Astrocyte (in vitro differentiated cells and primary cell): ENCODE results near the gene ZDHHC14. TPM values are rescaled to one million over a fixed set of nuclear protein-coding genes. Genes with fewer than 3 reads are reported as not detected.
"Not testable (repeated sequence)": the region's sequence is repeated elsewhere in the genome, so short reads cannot be mapped to it uniquely, and the experiment has no call there.

Source experiments
- DNase-seq: peaks from one replicate; pipeline ENCODE4 v3.0.0-alpha.2; 2010; ENCODE audit warnings: low read depth
- FAIRE-seq: peaks from 2 replicates; lab custom pipeline; 2011; peaks lifted over from hg19 to GRCh38; lab: Jason Lieb, UNC
- H2AFZ ChIP-seq: 2 replicates; pipeline ENCODE4 v1.6.0; 2012; ENCODE audit warnings: low read depth, low read length, inconsistent platforms
- H3K27ac ChIP-seq: 2 replicates; pipeline ENCODE4 v1.5.1; 2011; ENCODE audit warnings: low read depth, low read length, inconsistent platforms
- H3K27me3 ChIP-seq: 2 replicates; pipeline ENCODE4 v1.6.0; 2011; ENCODE audit warnings: low read length, inconsistent platforms; ENCODE audit not compliant: insufficient read depth
- H3K36me3 ChIP-seq: 2 replicates; pipeline ENCODE4 v1.5.1; 2011; ENCODE audit warnings: low read length, inconsistent platforms; ENCODE audit not compliant: insufficient read depth
- H3K4me1 ChIP-seq: 2 replicates; pipeline ENCODE4 v1.5.1; 2011; ENCODE audit warnings: low read length, inconsistent platforms; ENCODE audit not compliant: insufficient read depth
- H3K4me2 ChIP-seq: 2 replicates; pipeline ENCODE4 v1.6.0; 2012; ENCODE audit warnings: low read length, inconsistent platforms
- H3K4me3 ChIP-seq: 2 replicates; pipeline ENCODE4 v1.5.1; 2011; ENCODE audit warnings: low read depth, mild to moderate bottlenecking, low read length, inconsistent platforms; ENCODE audit not compliant: insufficient read depth
- H3K79me2 ChIP-seq: 2 replicates; pipeline ENCODE4 v1.6.0; 2012; ENCODE audit warnings: mild to moderate bottlenecking, low read length, inconsistent platforms; ENCODE audit not compliant: insufficient read depth
- H3K9ac ChIP-seq: 2 replicates; pipeline ENCODE4 v1.6.0; 2012; ENCODE audit warnings: mild to moderate bottlenecking, low read length, inconsistent platforms
- H3K9me3 ChIP-seq: 2 replicates; pipeline ENCODE4 v1.5.1; 2012; ENCODE audit warnings: low read depth, mild to moderate bottlenecking, low read length, inconsistent platforms; ENCODE audit not compliant: insufficient read depth
- H4K20me1 ChIP-seq: 2 replicates; pipeline ENCODE4 v1.6.0; 2012; ENCODE audit warnings: low read length, inconsistent platforms; ENCODE audit not compliant: insufficient read depth
- H3K27ac Mint-ChIP-seq: one replicate; pipeline ENCODE4 v1.8.0; 2021; ENCODE audit warnings: mild to moderate bottlenecking, mixed read lengths; ENCODE audit not compliant: unreplicated experiment
- H3K27me3 Mint-ChIP-seq: one replicate; pipeline ENCODE4 v1.8.0; 2021; ENCODE audit warnings: low read depth, mixed read lengths; ENCODE audit not compliant: unreplicated experiment
- H3K36me3 Mint-ChIP-seq: one replicate; pipeline ENCODE4 v1.8.0; 2021; ENCODE audit warnings: low read depth, mixed read lengths; ENCODE audit not compliant: unreplicated experiment
- H3K4me1 Mint-ChIP-seq: one replicate; pipeline ENCODE4 v1.8.0; 2021; ENCODE audit warnings: low read depth, mixed read lengths; ENCODE audit not compliant: unreplicated experiment
- H3K4me3 Mint-ChIP-seq: one replicate; pipeline ENCODE4 v1.8.0; 2021; ENCODE audit warnings: mild to moderate bottlenecking, moderate library complexity, mixed read lengths; ENCODE audit not compliant: unreplicated experiment
- H3K9me3 Mint-ChIP-seq: one replicate; pipeline ENCODE4 v1.8.0; 2021; ENCODE audit warnings: mild to moderate bottlenecking, mixed read lengths; ENCODE audit not compliant: unreplicated experiment
- CTCF ChIP-seq: IDR thresholded peaks from 2 replicates; pipeline ENCODE4 v1.5.1; 2011; ENCODE audit warnings: low read depth, mild to moderate bottlenecking, inconsistent platforms, low read length, moderate library complexity; ENCODE audit not compliant: insufficient read depth
- EZH2 ChIP-seq: IDR thresholded peaks from 2 replicates; pipeline ENCODE4 v1.6.1; 2012; ENCODE audit warnings: mild to moderate bottlenecking, low read length, inconsistent platforms; ENCODE audit not compliant: insufficient read depth
- total RNA-seq: library from RNA; stranded (reverse); gene quantifications from 2 replicates; pipeline ENCODE4 v1.2.1, GENCODE V29; 2021

Gene ZDHHC14
- total RNA-seq, 1 donor from 2014 or later: 7.2 TPM

DNA sequence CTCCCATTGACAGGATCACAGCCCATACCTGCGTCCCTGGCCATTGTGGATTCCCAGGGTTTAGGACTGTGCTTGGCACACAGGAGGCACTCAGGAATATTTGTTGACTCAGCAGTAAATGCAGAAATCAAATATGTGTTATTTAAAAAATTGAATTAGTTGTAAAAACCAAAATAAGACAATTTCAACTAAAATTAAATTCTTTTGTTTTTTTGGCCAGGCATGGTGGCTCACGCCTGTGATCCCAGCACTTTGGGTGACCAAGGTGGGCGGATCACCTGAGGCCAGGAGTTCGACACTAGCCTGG, 85.3 kb downstream of the ZDHHC14 start:
- Mint-ChIP-seq H3K27ac (no peak overlapping the region), H3K9me3 (no peaks in the 10 kb centered on the region), H3K27me3 (peaks cover 5% of the 10 kb centered on the region), H3K4me1 (peaks cover 7% of the 10 kb centered on the region), H3K4me3 (no peak overlapping the region), H3K36me3 (no peaks in the 10 kb centered on the region)
- H2AFZ ChIP-seq: no peak overlapping the region
- no peak overlapping the region for H3K9ac ChIP-seq
- H3K27me3 ChIP-seq: peaks cover 4% of the 10 kb centered on the region
- FAIRE-seq (no peak), DNase-seq (no peak)
- no peaks in the 10 kb centered on the region for H3K9me3 ChIP-seq
- H3K27ac ChIP-seq: no peak overlapping the region
- no peak overlapping the region for H3K4me2 ChIP-seq
- H3K4me1 ChIP-seq: peaks cover 2% of the 10 kb centered on the region
- H3K79me2 ChIP-seq: no peaks in the 10 kb centered on the region
- TF ChIP-seq CTCF (no peak), EZH2 (no peak)
- H4K20me1 ChIP-seq: no peaks in the 10 kb centered on the region
- H3K4me3 ChIP-seq: no peak overlapping the region
- H3K36me3 ChIP-seq: no peaks in the 10 kb centered on the region

GRCh38 chr6:157467339-157467738, 86.3 kb downstream of the ZDHHC14 start:
- not testable (repeated sequence) for H3K4me3 ChIP-seq, H3K4me3 Mint-ChIP-seq

GRCh38 chr6:157468054-157468453, 87.1 kb downstream of the ZDHHC14 start:
- no peaks in the 10 kb centered on the region for H3K9me3 ChIP-seq
- no peak overlapping the region for H3K4me3 ChIP-seq
- H4K20me1 ChIP-seq: no peaks in the 10 kb centered on the region
- H3K27me3 ChIP-seq: no peaks in the 10 kb centered on the region
- H3K4me2 ChIP-seq: no peak overlapping the region
- H3K4me1 Mint-ChIP-seq: peaks cover 3% of the 10 kb centered on the region
- H3K27me3 Mint-ChIP-seq: peaks cover 8% of the 10 kb centered on the region
- no peak overlapping the region for H3K4me3 Mint-ChIP-seq
- H3K9ac ChIP-seq: no peak overlapping the region
- FAIRE-seq (no peak), DNase-seq (no peak)
- no peaks in the 10 kb centered on the region for H3K36me3 Mint-ChIP-seq
- no peak overlapping the region for H3K27ac ChIP-seq
- H3K36me3 ChIP-seq: no peaks in the 10 kb centered on the region
- no peak for TF ChIP-seq CTCF
- no peak for TF ChIP-seq EZH2
- H3K79me2 ChIP-seq: no peaks in the 10 kb centered on the region
- no peak overlapping the region for H2AFZ ChIP-seq
- H3K27ac Mint-ChIP-seq: no peak overlapping the region
- no peaks in the 10 kb centered on the region for H3K4me1 ChIP-seq
- no peaks in the 10 kb centered on the region for H3K9me3 Mint-ChIP-seq

More at GRCh38 chr6:157467339-157467738, 86.3 kb downstream of the ZDHHC14 start:
- DNase-seq, H3K4me1 ChIP-seq, H3K9me3 ChIP-seq, H4K20me1 ChIP-seq, H3K4me2 ChIP-seq, H3K27me3 Mint-ChIP-seq, H3K9ac ChIP-seq, H3K79me2 ChIP-seq, H3K27ac Mint-ChIP-seq, H3K4me1 Mint-ChIP-seq, FAIRE-seq, H3K9me3 Mint-ChIP-seq, H3K27me3 ChIP-seq, H2AFZ ChIP-seq, H3K36me3 ChIP-seq, H3K36me3 Mint-ChIP-seq, H3K27ac ChIP-seq: not testable (repeated sequence)
